Measurements from ENCODE around the gene SLC41A3.

Gene SLC41A3

DNA sequence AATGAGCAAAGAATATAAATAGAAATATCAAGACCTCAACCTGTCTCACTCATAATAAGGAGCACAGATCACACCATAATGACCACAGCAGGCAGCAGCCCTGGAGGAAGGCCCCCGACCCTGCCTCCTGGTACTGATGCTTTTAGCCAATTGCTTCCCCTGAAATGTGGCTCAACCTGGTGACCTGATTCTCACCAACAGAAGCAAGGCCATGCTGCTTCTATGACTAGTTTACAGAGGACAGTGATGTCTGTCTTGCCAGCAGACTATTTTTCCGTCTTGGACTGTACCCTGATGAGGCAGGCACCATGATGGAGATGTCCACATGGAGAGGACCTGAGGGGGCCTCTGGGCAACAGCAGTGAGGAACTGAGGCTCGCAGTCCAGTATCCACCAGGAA is 18.0 kb downstream of the SLC41A3 start:
- no peak for TF ChIP-seq ZNF274 (IDR thresholded peaks at IDR 0.05; ENCODE audit: low read depth, low read length)
- no peak overlapping the region for H3K4me3 ChIP-seq (ENCODE audit: low read length)

DNA sequence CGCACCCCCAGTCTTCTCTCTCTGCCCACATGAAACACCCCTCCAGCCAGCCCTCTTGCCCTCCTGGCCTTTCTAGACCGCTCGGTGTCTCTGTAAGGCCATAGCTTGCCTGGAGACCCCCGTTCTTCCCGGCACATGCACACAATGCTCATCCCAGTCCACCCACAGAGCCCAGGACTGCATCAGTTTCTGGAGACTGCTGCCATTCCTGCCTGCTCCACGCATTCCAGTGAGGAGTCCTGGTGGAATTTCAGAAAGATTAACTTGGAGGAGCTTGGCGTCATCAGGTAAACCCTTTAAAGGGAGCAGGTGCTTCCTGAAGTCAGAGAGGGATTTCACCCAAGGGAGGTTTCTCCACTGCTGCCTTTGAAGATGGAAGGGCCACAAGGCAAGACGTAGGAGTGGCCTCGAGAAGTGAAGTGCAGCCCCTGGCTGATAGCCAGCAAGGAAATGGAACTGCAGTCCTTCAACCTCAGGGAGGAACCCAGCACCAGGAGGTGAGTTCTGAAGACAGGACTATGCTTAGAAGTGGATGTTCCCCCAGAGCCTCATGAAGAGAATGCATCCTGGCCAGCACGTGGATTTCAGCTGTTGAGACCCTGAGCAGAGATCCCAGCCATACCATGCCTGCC is 19.2 kb downstream of the SLC41A3 start:
- no peak overlapping the region for H3K4me3 ChIP-seq (ENCODE audit: low read length)
- no peak for TF ChIP-seq ZNF274 (IDR thresholded peaks at IDR 0.05; ENCODE audit: low read depth, low read length)

DNA sequence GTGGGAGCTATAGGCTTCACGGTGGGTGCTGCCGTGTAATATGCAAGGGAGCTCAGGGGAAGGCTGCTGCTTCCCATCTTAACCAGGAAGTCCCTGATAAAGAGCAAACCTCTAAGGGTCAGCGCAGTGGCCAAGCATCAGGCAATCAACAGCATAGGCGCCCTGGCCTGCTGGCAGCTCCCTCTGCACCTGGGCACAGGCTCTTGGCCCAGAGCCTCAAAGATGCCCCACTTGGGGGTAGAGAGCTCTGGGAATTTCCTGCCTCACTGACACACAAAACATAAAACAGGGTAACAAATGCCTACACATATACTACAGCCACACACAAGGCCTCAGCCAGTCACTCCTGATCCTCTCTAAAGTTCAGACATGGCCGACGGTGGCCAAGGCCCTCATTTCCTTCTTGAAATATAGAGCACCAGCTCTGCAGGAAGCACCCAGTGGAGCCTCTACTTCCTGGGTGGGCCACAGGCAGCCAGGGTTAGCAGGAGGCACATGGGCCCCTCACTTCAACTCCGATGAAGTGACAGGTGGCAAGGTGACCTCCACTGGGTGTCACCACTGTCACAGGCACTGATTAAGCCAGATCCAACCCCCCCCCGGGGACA is 20.5 kb downstream of the SLC41A3 start:
- no peak for TF ChIP-seq ZNF274 (IDR thresholded peaks at IDR 0.05; ENCODE audit: low read depth, low read length)
- no peak overlapping the region for H3K4me3 ChIP-seq (ENCODE audit: low read length)

DNA sequence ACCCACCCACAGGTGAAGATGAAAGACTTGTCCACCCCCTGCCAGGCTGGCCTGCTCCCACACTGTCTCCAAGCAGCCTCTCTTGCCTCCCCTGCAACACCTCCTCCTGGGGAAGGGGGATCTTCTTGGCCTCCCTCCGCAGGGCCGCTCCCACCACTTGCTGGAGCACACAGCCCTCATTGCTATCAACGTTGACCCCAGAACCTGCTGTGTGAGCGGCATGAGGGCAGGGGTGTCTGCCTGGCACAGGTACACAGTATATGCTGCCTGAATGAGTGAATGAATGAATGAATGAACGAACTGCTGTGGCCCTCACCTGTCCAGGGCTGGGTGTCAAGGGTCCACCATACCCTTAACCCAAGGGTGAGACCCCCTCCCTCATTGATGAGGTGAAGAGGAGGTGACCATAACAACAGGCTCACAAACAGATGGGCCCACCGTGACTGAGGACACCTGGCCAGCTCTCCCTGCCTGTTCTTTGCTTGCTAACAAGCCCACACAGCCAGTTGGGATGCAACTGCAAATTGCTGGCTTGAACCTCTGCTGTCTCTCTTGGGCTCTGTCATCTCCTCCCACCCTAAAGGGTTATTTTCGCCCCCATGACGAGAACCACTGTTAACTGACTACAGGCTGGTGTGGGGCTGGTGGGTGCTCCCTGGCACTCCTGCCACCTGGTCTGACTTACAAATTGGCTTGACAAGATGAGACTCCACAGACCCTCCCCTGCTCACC is 22.5 kb downstream of the SLC41A3 start:
- no peak overlapping the region for H3K4me3 ChIP-seq (ENCODE audit: low read length)
- no peak for TF ChIP-seq ZNF274 (IDR thresholded peaks at IDR 0.05; ENCODE audit: low read depth, low read length)

DNA sequence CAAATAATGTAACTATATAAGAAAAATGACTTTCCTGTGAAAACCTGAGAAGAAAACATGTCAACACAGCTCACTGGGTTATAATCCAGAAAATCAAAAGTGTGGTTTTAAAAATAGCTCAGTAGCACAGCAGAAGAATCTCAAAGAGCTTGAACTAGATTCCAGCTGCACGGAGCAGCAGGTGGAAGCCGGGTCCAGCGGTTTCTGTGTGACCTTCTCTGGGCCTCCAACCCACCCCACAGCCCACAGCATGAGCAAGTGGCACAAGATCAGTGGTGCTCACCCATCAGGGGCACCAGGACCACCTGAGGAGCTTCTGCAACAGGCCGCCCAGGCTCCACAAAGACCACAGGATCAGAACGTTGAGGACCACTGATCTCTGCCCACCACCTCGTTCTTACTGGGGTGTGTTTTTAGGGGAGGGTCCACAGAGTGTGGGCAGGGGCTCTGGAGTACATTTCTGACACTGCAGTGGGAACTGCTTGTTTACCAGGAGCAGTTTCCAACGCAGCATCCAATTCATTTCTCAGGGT is 23.2 kb downstream of the SLC41A3 start:
- no peak overlapping the region for H3K4me3 ChIP-seq (ENCODE audit: low read length)
- no peak for TF ChIP-seq ZNF274 (IDR thresholded peaks at IDR 0.05; ENCODE audit: low read depth, low read length)

DNA sequence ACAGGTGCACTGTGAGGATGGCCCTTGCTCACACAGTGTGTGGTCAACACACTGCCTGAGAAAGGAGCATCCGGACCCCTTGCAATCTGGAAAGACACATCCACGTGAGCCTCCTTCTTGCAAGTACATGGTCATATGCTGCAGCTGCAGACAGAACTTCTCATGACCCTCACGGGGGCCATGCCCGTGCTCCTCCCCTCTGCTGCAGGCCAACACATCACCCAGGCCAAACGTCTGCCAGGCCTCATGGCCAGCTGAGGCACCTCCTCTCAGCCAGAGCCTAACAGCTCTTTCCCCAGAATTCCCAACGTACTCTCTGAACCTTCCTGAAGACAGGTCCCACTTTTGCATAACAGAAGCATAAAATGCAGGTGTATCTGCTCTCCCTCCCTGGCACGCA is 25.3 kb downstream of the SLC41A3 start:
- H3K4me3 ChIP-seq (ENCODE audit: low read length): no peak overlapping the region
- no peak for TF ChIP-seq ZNF274 (IDR thresholded peaks at IDR 0.05; ENCODE audit: low read depth, low read length)

DNA sequence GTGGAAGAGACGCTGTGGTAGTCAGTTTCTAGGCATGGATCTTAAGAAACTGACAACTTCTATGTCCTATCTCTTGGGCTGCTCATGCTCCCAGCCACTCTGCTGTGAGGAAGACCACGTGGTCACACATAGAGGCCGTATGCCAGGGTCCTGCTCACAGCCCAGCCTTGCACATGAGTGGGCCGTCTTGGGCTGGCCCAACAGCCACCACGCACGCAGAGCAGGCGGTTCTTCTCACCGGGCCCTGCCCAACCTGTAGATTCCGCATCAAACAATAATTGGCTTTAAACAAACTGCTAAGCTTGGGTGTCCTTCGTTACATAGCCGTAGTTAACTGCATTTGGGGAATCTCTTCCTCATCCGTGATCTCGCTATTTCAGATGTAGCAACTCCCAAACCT is 26.0 kb downstream of the SLC41A3 start:
- H3K4me3 ChIP-seq (ENCODE audit: low read length): no peak overlapping the region
- no peak for TF ChIP-seq ZNF274 (IDR thresholded peaks at IDR 0.05; ENCODE audit: low read depth, low read length)

DNA sequence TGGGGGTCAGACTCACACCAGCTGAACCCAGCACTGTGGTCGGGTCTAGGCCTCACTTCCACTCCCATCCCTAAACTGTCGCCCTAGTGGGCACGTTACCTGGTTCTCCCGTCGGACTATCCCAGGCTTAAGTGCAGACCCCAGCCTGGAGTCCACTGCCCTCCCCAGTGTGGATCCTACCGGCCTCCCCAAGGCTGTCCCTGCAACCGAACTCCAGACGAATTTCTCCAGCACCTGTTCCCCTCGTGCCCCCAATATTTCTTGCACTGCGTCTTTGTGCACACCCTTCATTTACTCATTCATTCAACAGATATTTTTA is 26.5 kb downstream of the SLC41A3 start:
- no peak overlapping the region for H3K4me3 ChIP-seq (ENCODE audit: low read length)
- no peak for TF ChIP-seq ZNF274 (IDR thresholded peaks at IDR 0.05; ENCODE audit: low read depth, low read length)

DNA sequence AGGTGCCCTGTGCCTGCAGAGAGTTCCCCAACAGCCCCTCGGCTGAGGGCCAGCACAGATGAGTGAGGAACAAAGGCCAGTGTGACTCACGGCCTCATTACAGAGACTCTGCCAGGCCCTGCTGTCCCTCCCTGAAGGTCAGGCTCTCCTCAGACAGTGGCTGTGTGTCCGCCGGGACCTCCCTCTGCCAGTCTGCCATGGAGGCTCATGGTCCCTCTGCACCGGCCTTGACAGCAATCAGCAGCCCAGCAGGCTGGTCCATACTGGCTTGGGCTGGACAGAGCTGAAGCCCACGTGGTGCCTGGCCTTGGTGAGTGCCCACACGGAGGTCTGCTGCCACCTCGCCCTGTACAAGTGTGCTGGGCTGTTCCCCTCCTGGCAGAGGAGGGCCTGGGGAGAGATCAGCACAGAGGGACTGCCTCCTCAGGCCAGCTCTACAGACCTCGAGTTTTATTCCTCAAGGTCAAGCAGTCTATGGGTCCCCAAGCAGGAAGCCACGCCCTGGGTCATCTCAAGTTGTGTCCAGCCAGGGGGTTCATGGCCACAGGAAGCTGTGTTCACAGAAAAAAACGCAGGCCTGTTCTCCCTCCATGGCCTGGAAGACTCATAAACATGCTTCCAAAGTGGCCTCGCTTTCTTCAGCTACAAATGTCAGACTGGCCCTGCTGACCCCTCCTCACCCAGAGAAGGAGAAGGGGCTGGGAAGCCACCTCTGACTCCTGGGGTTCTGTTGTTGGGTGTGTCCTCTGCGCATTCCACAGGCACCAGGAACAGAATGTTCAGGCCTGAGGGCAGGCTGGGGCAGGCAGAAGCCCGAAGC is 27.0 kb downstream of the SLC41A3 start:
- TF ChIP-seq ZNF274 (IDR thresholded peaks at IDR 0.05; ENCODE audit: low read depth, low read length): no peak

DNA sequence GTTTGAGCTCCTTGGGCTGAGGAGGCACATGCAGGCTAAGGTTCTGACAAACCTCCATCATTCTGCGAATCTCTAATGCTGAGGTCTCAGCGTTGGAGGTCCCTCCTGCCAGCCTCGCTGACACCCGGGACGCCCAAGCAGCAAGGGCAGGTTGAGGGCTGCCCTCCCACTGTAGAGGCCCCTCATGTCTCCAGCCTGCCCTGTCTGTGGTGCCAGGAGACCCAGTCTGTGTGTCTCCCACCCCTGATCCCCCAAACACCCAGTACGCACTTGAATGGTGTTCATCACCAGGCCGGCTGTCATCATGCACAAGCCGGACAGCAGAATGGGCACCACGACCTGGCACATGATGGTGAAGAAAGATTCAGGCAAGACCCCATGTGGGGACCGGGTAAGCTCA is 27.8 kb downstream of the SLC41A3 start:
- TF ChIP-seq ZNF274 (IDR thresholded peaks at IDR 0.05; ENCODE audit: low read depth, low read length): no peak
- H3K4me3 ChIP-seq (ENCODE audit: low read length): no peak overlapping the region

More for the DNA sequence above, 27.0 kb downstream of the SLC41A3 start:
- H3K4me3 ChIP-seq (ENCODE audit: low read length): no peak overlapping the region

DNA sequence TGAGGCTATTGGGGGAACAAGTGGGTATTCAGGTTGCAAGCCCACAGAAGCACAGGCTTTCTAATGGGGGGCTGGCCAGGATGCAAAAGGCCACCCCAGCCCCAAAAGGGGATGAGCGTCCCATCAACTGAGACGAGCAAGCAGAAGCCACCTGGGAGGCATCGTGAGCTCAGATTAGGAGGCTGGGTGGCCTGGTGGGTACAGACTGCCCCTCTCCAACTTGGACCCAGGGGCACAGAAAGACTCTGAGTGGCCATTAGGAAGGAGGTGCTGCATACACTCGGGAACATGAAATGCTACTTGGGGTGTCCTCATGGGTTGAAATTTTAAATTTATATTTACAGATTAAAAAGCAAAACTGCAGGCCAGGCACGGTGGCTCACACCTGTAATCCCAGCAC is 29.1 kb downstream of the SLC41A3 start:
- TF ChIP-seq ZNF274 (IDR thresholded peaks at IDR 0.05; ENCODE audit: low read depth, low read length): no peak

DNA sequence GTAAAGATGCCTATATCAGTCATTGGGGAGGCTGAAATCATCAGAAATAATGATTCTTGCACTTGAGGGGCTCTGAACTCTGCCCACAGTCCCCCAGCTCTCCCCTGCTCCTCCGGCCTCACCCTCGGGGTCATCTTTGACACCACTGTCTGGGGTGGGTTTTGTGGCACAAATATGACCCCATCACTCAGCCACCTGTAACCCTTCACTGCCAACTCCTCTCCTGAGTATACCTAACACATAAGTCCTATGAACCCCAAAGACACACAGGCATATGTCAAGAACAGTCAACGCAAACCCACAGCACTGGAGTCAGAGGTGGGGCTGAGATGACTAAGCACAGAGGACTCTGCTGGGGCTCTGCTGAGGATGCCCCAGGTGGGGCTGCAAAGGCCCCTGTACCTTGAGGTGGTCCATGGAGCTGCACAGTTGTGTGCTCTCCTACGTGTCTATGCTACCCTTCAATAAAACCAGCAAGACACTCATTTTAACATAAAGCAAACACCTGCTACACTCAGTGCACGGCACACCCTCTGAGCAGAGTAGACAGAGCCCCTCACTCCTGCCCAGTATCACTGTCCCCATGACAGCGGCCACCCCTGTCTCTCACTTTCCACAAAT is 29.9 kb downstream of the SLC41A3 start:
- H3K4me3 ChIP-seq (ENCODE audit: low read length): no peak overlapping the region
- TF ChIP-seq ZNF274 (IDR thresholded peaks at IDR 0.05; ENCODE audit: low read depth, low read length): no peak

More for the DNA sequence above, 29.1 kb downstream of the SLC41A3 start:
- H3K4me3 ChIP-seq (ENCODE audit: low read length): no peak overlapping the region

DNA sequence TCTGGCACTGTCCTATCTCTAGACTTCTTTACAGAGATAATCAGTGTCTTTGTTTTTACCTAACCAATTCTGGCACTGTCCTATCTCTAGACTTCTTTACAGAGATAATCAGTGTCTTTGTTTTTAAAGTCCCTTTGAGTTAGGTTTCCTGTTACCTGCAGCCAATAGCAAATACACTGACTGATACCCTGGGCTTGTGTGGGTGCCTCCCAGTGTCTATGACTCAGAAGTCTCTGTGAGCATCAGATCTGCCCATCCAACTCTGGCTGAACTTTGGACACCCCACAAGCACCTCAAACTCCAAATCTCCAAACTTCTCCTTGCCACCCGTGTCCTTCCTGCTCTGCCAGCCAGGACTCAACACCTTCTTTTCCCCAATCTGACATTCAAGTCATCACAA is 30.4 kb downstream of the SLC41A3 start:
- no peak overlapping the region for H3K4me3 ChIP-seq (ENCODE audit: low read length)
- no peak for TF ChIP-seq ZNF274 (IDR thresholded peaks at IDR 0.05; ENCODE audit: low read depth, low read length)
